ENCODE results near the gene MARCHF3. TPM values are rescaled to one million over a fixed set of nuclear protein-coding genes. Genes with fewer than 3 reads are reported as not detected.
A peak's percentile ranks its signal among the peaks of the same experiment; 100 is the strongest.

Gene MARCHF3
- total and polyA plus RNA-seq, 2 donors from 2014 or later: 1.5 to 8.0 TPM

- Histone ChIP-seq H3K4me1 (ENCODE audit: control insufficient read depth in 2 of 3, insufficient read depth in 2 of 3, low read depth in 1 of 3, low read length in 3 of 3) (no peaks in the 10 kb centered on the region), H3K36me3 (ENCODE audit: control insufficient read depth in 2 of 3, insufficient read depth in 3 of 3, low read length in 3 of 3) (no peaks in the 10 kb centered on the region), H3K9ac (ENCODE audit: low read length in 3 of 3) (no peak overlapping the region), H3K4me3 (ENCODE audit: low read length in 3 of 3) (no peak overlapping the region), H3K9me3 (ENCODE audit: control insufficient read depth in 2 of 3, insufficient read depth in 1 of 3, low read length in 3 of 3) (no peaks in the 10 kb centered on the region), H3K27me3 (ENCODE audit: control insufficient read depth, insufficient read depth, low read length) (no peaks in the 10 kb centered on the region), H3K27ac (ENCODE audit: low read depth in 2 of 2, low read length in 2 of 2) (no peak overlapping the region)
- DNase-seq (peak in 1 of 5 donors; percentile 43), FAIRE-seq (no peak)
- no peak for TF ChIP-seq CTCF (IDR thresholded peaks at IDR 0.05; ENCODE audit: borderline replicate concordance, extremely low read depth, insufficient read depth)
- intact Hi-C loops (cut with DNase I): no loop called here
These were observed 152.8 kb downstream of the MARCHF3 start for GRCh38 chr5:126877602-126878001.

GRCh38 chr5:126875303-126875785, 155.0 kb downstream of the MARCHF3 start:
- FAIRE-seq (no peak), DNase-seq (peak in 4 of 5 donors; percentile 71 to 83 (median 78))
- no peaks in the 10 kb centered on the region for H3K4me1 ChIP-seq (ENCODE audit: control insufficient read depth in 2 of 3, insufficient read depth in 2 of 3, low read depth in 1 of 3, low read length in 3 of 3)
- H3K4me3 ChIP-seq (ENCODE audit: low read length in 3 of 3): no peak overlapping the region
- H3K36me3 ChIP-seq (ENCODE audit: control insufficient read depth in 2 of 3, insufficient read depth in 3 of 3, low read length in 3 of 3): no peaks in the 10 kb centered on the region
- H3K27me3 ChIP-seq (ENCODE audit: control insufficient read depth, insufficient read depth, low read length): no peaks in the 10 kb centered on the region
- no peak overlapping the region for H3K27ac ChIP-seq (ENCODE audit: low read depth in 2 of 2, low read length in 2 of 2)
- TF ChIP-seq CTCF (IDR thresholded peaks at IDR 0.05; ENCODE audit: borderline replicate concordance, extremely low read depth, insufficient read depth): no peak
- H3K9me3 ChIP-seq (ENCODE audit: control insufficient read depth in 2 of 3, insufficient read depth in 1 of 3, low read length in 3 of 3): no peaks in the 10 kb centered on the region
- no peak overlapping the region for H3K9ac ChIP-seq (ENCODE audit: low read length in 3 of 3)
- intact Hi-C loops (cut with DNase I): no loop called here

- no peak for TF ChIP-seq CTCF (IDR thresholded peaks at IDR 0.05; ENCODE audit: borderline replicate concordance, extremely low read depth, insufficient read depth)
- no peaks in the 10 kb centered on the region for H3K9me3 ChIP-seq (ENCODE audit: control insufficient read depth in 2 of 3, insufficient read depth in 1 of 3, low read length in 3 of 3)
- intact Hi-C loops (cut with DNase I): no loop called here
- H3K36me3 ChIP-seq (ENCODE audit: control insufficient read depth in 2 of 3, insufficient read depth in 3 of 3, low read length in 3 of 3): no peaks in the 10 kb centered on the region
- H3K27ac ChIP-seq (ENCODE audit: low read depth in 2 of 2, low read length in 2 of 2): no peak overlapping the region
- H3K9ac ChIP-seq (ENCODE audit: low read length in 3 of 3): no peak overlapping the region
- DNase-seq (no peak), FAIRE-seq (no peak)
- peaks cover 0 to 6% (median 0%) of the 10 kb centered on the region in 3 donors for H3K4me1 ChIP-seq (ENCODE audit: control insufficient read depth in 2 of 3, insufficient read depth in 2 of 3, low read depth in 1 of 3, low read length in 3 of 3)
- no peaks in the 10 kb centered on the region for H3K27me3 ChIP-seq (ENCODE audit: control insufficient read depth, insufficient read depth, low read length)
- no peak overlapping the region for H3K4me3 ChIP-seq (ENCODE audit: low read length in 3 of 3)
These were observed 157.6 kb downstream of the MARCHF3 start for GRCh38 chr5:126872561-126873354.
